NCI-H2196 treated with DMSO at 0.1 percent for 48 hours (cell line): ENCODE measurements around the gene INO80B.
"Not testable (repeated sequence)": the region's sequence is repeated elsewhere in the genome, so short reads cannot be mapped to it uniquely, and the experiment has no call there.

Experiments used
- DNase-seq: peaks from one replicate; lab custom pipeline; 2025; ENCODE audit not compliant: unreplicated experiment; lab: John Stamatoyannopoulos, UW

The INO80B gene

DNA sequence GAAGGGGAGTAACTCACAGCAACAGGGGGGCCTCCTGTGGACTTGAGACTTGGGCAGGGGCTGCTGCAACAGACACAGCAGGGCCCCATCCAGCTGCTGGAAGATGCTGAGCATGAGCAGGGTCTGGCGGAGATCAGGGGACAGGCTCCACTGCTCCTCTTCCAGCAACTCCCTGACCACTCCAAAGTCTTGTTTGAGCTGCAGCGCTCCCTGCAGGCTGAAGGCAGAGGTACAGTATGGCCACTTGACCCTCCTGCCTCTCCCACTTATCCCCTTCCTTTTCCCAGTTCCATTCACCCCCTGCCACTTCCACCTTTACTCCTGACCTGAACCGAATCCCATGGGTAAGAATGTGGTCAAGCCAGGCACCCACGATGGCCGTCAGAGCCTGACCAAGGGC is 20.0 kb downstream of the INO80B start:
- DNase-seq: no peak

DNA sequence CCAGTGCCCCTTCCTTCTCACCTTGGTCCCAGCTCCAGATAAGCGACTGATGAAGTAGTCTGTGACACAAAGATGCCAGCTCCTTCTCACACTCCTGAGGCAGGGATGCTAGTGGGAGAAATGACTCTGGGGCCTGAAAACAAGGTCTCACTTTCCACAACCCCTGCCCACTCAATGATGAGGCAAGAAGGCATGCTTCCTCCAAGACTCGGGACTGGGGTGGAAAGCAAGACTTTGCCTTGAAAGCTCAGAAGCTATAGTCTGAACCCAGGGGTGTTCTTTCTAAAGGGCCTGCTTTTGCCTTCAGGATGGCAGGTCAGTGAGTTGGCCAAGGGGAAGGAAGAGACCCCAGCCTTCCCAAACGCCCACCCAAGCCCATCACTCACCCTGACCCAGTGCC is 26.5 kb downstream of the INO80B start:
- no peak for DNase-seq

DNA sequence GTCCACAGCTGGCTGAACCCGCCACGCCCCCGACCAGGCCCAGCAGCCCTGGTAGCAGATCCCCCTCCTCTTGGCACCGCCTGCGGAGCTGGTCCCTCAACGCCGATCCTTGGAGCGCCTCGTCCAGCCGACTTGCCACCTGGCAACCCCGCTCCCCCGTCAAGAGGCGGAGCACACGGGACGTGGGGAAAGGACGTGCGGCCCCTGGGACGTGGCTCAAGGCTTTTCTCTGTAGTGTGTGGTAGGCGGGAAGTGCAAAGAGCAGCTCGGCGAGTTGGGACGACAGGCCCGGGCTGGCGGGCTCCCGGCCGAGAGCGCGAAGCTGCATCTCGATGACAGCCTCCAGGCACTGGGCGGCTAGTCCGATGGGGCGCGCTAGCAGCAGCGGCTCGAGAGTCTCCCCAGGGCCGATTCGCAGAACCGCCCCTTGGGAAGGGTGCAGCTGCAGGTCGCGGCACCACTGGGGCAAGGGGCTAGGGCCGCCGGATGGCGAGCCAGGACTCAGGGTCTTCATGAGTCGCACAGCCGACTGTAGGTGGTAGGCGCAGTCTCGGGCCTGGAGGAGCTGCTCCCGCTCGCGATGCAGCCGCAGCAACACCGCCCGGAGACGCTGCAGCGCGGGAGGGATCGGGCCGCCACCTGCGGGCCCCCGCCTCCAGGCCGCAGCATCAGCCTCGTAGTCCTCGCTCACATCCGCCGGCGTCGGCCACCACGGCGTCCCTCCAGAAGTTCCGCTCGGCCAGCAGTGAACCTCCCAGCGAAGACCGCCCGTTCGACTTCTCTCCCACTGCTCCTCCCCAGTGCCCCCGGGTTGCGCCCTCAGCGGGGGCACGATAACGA is 27.3 kb downstream of the INO80B start:
- DNase-seq: no peak

DNA sequence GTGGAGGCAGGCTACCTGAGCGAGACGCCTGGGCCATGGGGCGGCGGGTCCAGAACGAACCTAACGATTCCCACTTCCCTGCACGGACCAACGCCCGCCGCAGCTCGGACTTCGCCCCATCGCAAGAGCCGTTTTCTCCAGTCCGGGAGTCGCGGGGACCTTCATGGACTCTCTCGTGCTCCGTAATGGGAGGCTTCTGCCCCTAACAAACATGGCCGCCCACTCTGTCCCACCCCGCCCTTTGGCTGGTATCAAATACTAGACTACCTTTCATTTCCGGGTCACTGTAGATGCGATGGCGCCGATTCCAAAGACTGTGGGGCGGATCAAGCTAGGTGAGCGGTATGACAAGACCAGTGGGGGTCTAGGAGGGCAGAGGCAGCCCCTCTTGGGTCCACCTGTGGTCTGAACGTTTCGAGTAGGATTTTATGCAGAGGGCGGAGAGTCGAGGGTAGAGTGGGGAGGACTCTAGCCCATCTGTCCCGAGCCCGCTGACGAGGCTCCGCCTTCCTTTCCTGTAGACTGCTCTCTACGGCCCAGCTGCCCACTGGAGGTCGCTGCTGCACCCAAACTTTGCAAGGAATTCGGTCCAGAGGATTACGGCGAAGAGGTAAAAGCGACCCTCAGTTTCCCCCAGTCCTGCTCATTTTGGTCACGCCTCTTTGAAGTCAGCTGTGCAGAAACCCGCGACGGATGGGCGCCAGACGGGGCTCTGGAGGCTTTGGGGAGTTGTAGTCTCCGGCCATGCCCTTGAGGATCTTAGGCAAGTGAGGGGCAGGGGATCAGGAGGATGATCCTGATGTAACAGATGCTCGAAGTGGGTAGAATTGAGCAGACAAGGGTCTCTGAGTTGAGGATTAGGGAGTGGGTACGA is 28.2 kb downstream of the INO80B start, which contains the start of the genes CCDC142 and TTC31:
TSS of gene CCDC142 (minus strand) at position 198 of the 874 bp plus-strand sequence. CDS start at position 37, 161 bp downstream.
TSS of gene TTC31 (plus strand) at position 281 of the 874 bp plus-strand sequence. CDS start at position 296, 15 bp downstream.
- peak; percentile 72 for DNase-seq

DNA sequence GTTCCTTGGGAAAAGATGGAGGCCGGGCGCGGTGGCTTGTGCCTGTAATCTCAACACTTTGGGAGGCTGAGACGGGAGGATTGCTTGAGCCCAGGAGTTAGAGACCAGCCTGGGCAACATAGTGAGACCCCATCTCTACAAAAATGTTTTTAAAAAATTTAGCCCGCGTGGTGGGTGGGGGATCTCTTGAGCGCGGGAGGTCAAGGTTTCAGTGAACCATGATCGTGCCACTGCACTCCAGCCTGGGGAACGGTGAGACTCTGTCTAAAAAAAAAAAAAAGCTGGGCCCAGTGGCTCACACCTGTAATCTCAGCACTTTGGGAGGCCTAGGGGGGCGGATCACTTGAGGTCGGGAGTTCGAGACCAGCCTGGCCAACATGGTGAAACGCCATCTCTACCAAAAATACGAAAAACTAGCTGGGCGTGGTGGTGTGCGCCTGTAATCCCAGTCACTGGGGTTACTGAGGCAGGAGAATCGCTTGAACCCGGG is 28.8 kb downstream of the INO80B start:
- not testable (repeated sequence) for DNase-seq

DNA sequence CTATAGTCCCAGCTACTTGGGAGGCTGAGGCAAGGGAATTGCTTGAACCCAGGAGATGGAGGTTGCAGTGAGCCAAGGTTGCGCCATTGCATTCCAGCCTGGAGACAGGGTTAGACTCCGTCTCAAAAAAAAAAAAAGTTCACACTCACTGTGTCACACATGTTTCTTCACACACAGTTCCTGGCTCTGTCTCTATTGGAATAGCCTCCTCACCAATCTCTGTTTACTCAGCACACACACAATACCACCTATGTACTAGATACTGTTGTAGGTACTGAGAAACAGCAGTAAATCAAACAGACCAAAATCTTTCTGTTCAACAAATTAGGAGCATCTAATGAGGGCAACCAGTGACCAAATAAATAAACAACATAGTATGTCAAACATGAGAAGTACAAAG is 31.3 kb downstream of the INO80B start:
- DNase-seq: no peak

DNA sequence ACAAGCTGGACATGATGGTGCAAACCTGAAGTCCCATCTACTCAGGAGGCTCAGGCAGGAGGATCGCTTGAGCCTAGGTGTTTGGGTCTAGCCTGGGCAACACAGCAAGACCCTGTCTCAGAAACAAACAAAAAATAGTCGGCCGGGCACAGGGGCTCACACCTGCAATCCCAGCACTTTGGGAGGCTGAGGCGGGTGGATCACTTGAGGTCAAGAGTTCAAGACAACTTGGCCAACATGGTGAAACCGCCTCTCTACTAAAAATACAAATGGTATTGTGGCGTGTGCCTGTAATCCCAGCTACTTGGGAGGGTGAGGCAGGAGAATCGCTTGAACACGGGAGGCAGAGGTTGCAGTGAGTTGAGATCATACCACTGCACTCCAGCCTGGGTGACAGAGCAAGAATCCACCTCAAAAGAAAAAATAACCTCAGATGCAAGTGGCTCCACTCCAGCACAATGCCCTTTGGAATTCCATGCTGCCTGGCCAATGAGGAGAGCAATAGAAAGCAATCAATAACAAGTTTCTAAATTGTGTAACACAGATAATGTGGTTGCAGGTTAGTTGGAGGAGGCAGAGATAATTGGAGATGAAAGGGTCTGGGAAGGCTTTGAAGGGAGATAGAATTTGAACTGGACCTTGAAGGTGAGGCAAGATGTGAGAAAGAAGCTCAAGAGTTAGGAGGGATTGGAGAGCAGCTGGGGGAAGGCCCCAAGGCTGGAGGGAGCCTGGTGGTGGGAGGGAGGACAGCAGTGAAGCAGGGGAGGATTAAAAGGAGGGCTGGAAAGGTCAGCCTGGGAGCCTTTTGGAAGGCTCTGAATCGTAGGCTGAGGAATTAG is 34.0 kb downstream of the INO80B start:
- DNase-seq: no peak

DNA sequence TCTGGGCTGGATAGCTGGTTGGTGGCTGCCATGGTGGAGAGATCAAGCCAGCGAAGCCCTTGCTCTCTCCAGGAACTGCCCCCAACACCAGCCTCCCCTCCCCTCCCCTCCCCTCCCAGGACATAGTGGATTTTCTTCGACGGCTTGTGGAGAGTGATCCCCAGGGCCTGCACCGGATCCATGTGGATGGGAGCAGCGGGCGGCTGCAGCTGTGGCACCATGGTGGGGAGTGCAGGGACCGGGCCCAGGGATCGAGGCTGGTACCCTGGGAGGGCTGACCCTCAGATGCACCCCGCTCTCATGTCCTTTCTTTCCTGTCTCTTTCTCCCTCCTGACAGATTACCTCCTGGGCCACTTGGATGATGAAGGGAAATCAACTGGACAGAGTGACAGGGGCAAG is 35.0 kb downstream of the INO80B start:
- no peak for DNase-seq

DNA sequence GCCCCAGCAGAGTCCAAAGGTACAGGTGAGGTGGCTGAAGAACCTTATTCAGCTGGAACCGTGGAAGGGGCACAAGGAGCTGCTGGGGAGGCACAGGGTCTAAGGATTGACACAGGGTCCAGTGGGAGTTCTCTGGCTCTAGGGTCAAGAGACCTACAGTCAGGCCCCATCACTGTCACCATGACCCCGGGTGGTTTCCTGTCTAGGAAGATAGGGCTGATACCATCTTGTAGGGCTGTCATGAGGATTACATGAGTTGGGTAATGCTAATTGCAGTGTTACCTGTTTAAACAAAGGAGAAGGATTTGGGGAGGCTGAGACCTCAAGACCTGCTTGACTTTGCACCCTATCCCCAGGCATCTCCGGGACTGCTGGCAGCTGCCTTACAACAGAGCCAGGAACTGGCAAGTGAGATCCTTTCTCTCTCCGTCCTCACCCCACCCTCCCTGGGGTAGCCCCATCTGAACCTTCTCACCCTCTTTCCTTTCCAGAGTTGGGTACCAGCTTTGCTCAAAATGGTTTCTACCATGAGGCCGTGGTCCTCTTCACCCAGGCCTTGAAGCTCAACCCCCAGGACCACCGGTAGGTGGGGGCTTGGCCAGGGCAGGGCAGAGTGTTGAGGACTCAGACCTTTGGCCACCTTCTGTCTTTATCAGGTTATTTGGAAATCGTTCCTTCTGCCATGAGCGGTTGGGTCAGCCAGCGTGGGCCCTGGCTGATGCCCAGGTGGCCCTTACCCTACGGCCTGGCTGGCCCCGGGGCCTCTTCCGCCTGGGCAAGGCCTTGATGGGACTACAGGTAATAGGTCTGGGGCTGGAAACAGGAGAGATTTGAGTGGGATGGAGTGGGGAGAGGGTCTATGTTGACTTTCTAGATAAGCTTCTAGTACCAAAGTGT is 37.0 kb downstream of the INO80B start:
- no peak for DNase-seq

DNA sequence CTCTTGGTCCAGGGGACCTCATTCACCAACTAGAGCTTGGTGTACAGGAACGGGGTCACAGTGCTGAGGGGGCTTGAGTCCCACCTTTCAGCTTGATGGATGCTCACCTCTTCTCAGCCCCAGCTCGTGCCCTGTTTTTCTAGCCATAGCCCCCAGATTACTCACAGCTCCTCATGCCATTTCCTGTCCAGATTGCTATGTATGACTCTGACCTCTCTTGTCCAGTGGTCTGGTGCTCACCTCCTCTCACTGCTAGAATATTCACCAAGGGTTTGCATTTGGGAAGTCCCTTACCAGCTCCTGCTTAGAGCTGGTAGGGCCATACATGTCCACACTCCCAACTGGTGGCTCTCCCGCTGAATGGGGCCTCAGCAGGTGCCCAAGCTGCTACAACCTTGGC is 38.7 kb downstream of the INO80B start:
- DNase-seq: no peak

DNA sequence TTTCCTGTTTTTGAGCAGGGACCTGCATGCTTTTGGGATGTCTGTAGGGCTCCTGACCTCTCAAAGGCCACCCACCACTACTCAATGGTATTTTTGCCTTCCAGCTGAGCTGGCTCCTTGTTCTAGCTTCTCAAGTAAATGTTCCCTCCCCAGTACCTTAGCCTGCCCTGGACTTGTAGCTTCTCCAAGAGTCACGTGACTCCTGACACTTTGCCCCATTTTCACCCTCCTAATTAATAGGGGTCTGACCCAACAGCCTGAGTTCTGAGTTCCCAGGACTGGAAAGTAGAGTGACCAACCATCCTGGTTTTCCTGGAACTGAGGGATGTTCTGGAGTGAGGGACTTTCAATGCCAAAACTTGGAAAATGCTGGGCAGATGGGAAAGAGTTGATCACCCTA is 40.6 kb downstream of the INO80B start:
- no peak for DNase-seq

DNA sequence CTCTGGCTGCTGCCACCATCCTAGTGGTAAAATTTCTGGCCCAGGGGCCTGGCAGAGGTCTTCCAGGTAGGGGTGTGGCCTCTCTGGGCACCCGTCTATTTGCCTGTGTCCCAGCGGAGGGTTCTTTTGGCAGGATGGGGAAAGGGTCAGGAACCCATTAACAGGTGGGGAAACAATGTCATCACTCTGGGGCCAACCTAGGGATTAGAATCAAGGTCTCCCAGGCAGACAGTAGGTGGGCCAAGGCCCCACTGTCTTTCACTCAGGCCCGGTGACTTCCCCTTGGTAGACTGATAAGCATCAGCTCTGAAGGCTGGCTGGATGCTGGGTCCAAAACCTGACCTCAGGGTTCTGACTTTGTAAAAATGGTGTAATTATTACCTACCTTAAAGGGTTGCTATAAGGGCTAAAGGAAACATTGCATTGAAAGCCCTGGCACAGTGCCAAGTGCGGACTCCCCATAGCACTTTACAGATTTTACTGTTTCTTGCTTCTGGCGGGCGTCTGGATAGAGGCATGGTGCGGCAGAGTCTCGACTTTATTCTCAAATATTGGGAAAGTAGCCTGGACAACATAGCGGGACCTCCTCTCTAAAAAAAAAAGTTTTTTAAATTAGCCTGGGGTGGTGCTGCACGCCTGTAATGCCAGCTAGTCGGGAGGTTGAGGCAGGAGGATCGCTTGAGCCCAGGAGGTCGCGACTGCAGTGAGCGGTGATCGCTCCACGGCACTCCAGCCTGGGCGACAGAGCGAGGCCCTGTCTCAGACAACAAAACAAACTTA is 42.3 kb downstream of the INO80B start:
- no peak for DNase-seq

DNA sequence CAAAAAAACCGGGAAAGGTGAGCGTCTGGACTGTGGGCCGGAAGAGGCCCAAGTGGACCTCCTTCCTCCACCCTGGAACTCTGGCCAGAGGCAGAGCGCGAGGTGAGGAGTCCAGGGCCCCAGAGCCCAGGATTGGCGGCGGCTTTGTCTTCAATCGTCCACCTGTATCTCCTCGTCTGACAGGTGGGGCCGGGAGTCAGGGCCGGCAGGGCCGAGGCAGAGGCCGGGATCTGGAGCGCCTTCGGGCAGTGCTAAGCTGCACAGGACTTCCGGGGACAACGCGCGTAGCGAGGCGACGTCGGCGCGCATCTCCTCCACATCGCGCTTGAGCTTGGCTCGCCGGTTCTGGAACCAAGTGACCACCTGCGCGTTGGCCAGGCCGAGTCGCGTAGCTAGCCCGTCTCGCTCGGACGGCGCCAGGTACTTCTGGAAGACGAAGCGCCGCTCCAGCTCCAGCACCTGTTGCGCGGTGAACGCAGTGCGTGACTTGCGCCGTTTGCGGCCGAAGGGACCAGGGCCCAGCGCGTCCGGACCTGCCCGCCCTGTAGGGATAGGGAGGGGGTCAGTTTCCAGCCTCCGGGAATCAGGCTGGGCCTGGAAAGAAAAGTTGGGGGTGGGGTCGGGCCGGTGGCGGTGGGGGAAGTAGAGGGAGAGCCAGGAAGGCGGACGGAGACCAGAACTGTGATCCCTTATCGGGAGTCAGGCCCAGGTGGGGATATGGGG is 43.1 kb downstream of the INO80B start:
- no peak for DNase-seq

DNA sequence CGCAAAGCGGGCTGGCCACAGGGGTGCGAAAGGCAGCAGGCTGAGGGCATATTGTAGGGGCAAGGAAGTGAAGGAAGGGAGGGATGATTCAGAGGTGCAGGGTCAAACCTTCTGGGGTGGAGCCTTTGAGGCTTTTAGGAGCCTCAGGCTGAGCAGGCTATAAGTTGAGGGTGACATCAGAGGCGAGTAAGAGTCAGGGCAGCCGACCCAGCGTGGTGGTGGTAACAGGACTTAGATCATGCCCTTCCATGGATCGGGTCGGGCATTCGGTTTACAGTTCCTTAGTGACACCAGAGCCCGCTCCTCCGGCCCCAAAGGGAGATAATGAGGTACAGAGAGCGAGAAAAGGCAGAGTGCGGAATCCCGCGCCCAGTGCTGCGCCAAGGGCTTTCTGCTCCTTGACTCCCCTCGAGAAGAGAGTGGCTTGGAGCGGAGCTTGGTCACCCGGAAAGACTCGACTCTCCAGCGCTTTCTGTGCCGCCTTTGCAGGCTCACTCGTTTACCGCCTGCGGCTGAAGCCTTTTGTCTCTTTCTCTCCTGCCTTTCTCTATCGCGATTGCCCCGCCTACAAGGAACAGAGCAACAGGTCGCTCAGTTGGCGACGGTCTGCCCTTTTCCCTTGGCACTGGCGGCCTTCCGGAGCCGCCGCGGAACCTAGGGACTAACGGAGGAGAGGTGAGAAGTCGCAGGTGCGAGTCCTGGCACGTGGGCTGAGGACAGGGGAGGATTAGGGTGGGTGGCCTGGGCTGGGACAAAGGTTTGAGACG is 43.8 kb downstream of the INO80B start:
- DNase-seq: no peak

DNA sequence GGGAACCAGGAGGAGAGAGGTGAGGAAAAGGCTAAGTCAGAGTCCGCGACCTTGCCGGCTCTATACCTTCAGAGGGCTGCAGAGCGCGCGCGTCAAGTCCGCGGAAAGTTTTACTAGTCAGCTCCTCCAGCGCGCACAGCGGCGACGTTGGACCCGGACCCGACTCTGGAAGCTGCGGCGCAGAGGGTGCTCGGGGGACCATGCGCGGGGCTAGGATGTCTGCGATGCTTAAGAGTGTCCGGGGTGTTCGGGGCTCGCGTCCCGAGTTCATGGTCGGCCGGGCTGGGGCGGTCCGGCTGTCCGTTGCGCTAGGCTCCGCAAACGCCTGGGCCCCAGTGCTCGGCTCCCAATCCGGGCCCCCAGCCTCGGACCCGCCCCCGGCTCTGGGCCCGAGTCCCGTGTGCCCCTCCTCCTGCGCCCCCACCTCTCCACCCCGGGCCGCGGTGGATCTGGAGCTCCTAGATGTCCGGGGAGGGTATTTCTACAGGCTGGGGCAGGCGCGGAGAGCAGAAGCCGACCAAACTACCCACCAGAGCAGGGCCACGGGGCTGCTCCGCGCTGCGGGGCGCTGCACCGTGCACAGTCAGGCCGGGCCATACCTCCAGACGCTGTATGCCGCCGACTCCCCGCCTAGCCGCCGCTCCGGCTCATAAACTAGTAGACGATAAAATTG is 44.5 kb downstream of the INO80B start, which contains the start of gene LBX2:
TSS of gene LBX2 (minus strand) at position 337 of the 673 bp plus-strand sequence. CDS start at position 271, 66 bp downstream.
- DNase-seq: no peak

DNA sequence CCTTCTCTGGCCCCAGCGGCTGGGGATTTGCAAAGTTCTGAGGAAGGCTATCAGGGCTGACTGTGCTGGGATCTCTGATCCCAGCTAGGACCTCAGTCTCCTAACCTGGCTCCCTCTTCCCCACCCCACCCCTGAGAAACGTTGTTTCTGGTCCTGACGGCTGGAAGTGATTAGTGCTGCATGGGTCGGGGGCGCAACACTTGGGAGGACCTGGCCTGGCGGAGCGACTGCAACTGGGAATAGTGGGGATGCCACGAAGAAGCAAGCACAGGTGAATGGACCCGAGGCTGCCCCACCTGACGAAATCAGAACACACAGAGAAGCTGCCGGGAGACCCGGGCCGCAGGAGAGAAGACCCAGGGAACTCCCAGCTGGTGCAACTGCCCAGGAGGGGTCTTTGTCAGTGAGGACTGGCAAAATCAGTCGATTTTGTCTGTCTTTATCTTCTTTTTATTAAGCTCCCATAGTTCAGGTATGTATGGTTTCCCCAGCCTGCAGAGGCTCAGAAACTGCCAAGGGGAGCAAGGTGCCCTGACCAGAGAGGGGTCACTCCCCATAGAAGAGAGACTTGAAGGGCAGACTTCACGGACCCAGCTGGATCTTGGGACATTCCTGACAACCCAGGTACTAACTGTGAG is 45.2 kb downstream of the INO80B start:
- no peak for DNase-seq

DNA sequence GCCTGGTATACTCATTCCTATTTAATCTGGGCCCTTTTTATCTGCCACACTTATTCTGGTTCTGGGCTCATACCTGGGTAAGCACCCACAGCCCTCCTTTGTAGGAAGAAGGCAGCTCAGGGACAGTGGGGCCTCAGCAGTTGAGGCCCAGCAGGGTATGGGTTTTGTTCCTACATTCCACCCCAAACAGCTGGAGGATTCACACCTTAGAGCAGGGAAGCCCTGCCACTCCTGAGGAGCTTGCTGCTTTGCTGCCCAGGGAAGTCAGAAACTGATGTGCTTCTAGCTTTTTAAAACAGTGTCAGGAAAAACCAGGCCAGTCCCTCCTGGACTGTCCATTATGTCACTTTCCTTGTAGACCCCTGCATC is 45.7 kb downstream of the INO80B start:
- DNase-seq: no peak
